Fibroblast of peridontal ligament (primary cell): ENCODE results near the gene CDKAL1.
"Not testable (repeated sequence)": the region's sequence is repeated elsewhere in the genome, so short reads cannot be mapped to it uniquely, and the experiment has no call there.

Experiments
- DNase-seq: peaks from one replicate; pipeline ENCODE4 v3.0.0-alpha.2; 2010; ENCODE audit errors: extremely low read depth

The CDKAL1 gene

GRCh38 chr6:21073318-21073839 is 539.1 kb downstream of the CDKAL1 start:
- DNase-seq, result no peak

GRCh38 chr6:21074484-21074883 is 540.2 kb downstream of the CDKAL1 start:
- DNase-seq, result no peak

GRCh38 chr6:21075986-21076385 is 541.7 kb downstream of the CDKAL1 start:
- no peak for DNase-seq

GRCh38 chr6:21078497-21078896 is 544.2 kb downstream of the CDKAL1 start:
- no peak for DNase-seq

GRCh38 chr6:21079468-21080048 is 545.3 kb downstream of the CDKAL1 start:
- DNase-seq, result peak; percentile 76

- DNase-seq, result no peak
Observed at GRCh38 chr6:21080221-21080620, 546.0 kb downstream of the CDKAL1 start.

GRCh38 chr6:21082091-21082490 is 547.8 kb downstream of the CDKAL1 start:
- no peak for DNase-seq

- no peak for DNase-seq
Observed at GRCh38 chr6:21083708-21084107, 549.5 kb downstream of the CDKAL1 start.

GRCh38 chr6:21084656-21085055 is 550.4 kb downstream of the CDKAL1 start:
- DNase-seq, result peak; percentile 61

- DNase-seq, result no peak
Observed at GRCh38 chr6:21085211-21085610, 551.0 kb downstream of the CDKAL1 start.

- no peak for DNase-seq
Observed at GRCh38 chr6:21085643-21086042, 551.4 kb downstream of the CDKAL1 start.

GRCh38 chr6:21087188-21087587 is 552.9 kb downstream of the CDKAL1 start:
- no peak for DNase-seq

GRCh38 chr6:21091411-21091810 is 557.2 kb downstream of the CDKAL1 start:
- DNase-seq, result no peak

GRCh38 chr6:21092231-21092772 is 558.0 kb downstream of the CDKAL1 start:
- not testable (repeated sequence) for DNase-seq

- DNase-seq, result no peak
Observed at GRCh38 chr6:21095462-21095861, 561.2 kb downstream of the CDKAL1 start.

GRCh38 chr6:21098134-21098533 is 563.9 kb downstream of the CDKAL1 start:
- DNase-seq, result no peak

GRCh38 chr6:21098744-21099143 is 564.5 kb downstream of the CDKAL1 start:
- no peak for DNase-seq

- DNase-seq, result no peak
Observed at GRCh38 chr6:21099338-21100314, 565.4 kb downstream of the CDKAL1 start.

- DNase-seq, result no peak
Observed at GRCh38 chr6:21100991-21101390, 566.7 kb downstream of the CDKAL1 start.

- DNase-seq, result no peak
Observed at GRCh38 chr6:21101694-21102093, 567.4 kb downstream of the CDKAL1 start.

- no peak for DNase-seq
Observed at GRCh38 chr6:21102201-21102600, 567.9 kb downstream of the CDKAL1 start.

GRCh38 chr6:21102624-21103023 is 568.4 kb downstream of the CDKAL1 start:
- DNase-seq, result no peak
